Transverse colon (tissue), 4 donors: ENCODE data around the gene ISM2. TPM values are rescaled to one million over a fixed set of nuclear protein-coding genes. Genes with fewer than 3 reads are reported as not detected.
"Not testable (repeated sequence)": the region's sequence is repeated elsewhere in the genome, so short reads cannot be mapped to it uniquely, and the experiment has no call there.

Experiments used
- DNase-seq: peaks from one replicate; pipeline ENCODE4 v3.0.0-alpha.2; 2019
- H3K27ac ChIP-seq, 4 donors: fragments of 200-600 bp; sonication (generic); 2 replicates each; pipeline ENCODE4 v1.5.1; 2016 to 2018; ENCODE audit warnings: inconsistent platforms in 4 of 4
- H3K27me3 ChIP-seq: fragments of 200-600 bp; sonication (generic); 2 replicates; pipeline ENCODE4 v1.5.1; 2017; ENCODE audit warnings: inconsistent platforms
- H3K36me3 ChIP-seq, 4 donors: fragments of 200-600 bp; sonication (generic); 2 replicates each; pipeline ENCODE4 v1.5.1; 2017 to 2019; ENCODE audit warnings: inconsistent platforms in 4 of 4
- H3K4me1 ChIP-seq, 4 donors: fragments of 200-600 bp; sonication (generic); 2 replicates each; pipeline ENCODE4 v1.5.1; 2017 to 2020; ENCODE audit warnings: inconsistent platforms in 4 of 4
- H3K4me3 ChIP-seq, 4 donors: fragments of 200-600 bp; sonication (generic); 1 replicate in 1 of 4; 2 replicates in 3 of 4; pipeline versions ENCODE4 v1.5.1 to v1.6.1; 2017 to 2019; ENCODE audit warnings: inconsistent platforms in 4 of 4
- H3K9me3 ChIP-seq, 2 donors: fragments of 200-600 bp; sonication (generic); 2 replicates each; pipeline ENCODE4 v1.5.1; 2017 to 2019; ENCODE audit warnings: inconsistent platforms in 2 of 2
- CTCF ChIP-seq, 5 experiments: fragments of 200-600 bp in 3 of 5; fragments of 450-650 bp in 2 of 5; sonication (generic) in 3 of 5; IDR thresholded peaks; 1 replicate in 2 of 5; 2 replicates in 3 of 5; pipeline ENCODE4 v1.5.1; 2016 to 2017; ENCODE audit warnings: antibody characterized with exemption in 5 of 5, inconsistent platforms in 3 of 5, mild to moderate bottlenecking in 2 of 5, moderate library complexity in 1 of 5
- EP300 ChIP-seq: sonication (generic); formaldehyde crosslinking; IDR thresholded peaks from one replicate; pipeline ENCODE4 v1.6.1; 2017; ENCODE audit warnings: antibody characterized with exemption, low read depth
- POLR2A ChIP-seq: fragments of 450-650 bp; IDR thresholded peaks from one replicate; pipeline ENCODE4 v1.6.1; 2016; ENCODE audit warnings: antibody characterized with exemption, mild to moderate bottlenecking, moderate library complexity
- POLR2AphosphoS5 ChIP-seq, 3 donors: sonication (generic); formaldehyde crosslinking; IDR thresholded peaks; one replicate each; pipeline ENCODE4 v1.6.1; 2016; ENCODE audit warnings: antibody characterized with exemption in 3 of 3
- WGBS, 2 donors: methylation state at CpG; one replicate each; pipeline ENCODE4 v1.1.5; 2018; ENCODE audit warnings: low coverage in 1 of 2; 5-methylcytosine and 5-hydroxymethylcytosine counted together
- in situ Hi-C, 4 donors: fragments of 200-750 bp; cut with MboI; loops; one replicate each; pipeline versions ENCODE4 v1.15.0 to v1.15.1; 2017; ENCODE audit warnings: low sequenced_read_pairs in 3 of 4, low pct_ligation_motif_present in 1 of 4, low pct_unique_long_range_greater_than_20kb in 1 of 4
- intact Hi-C: fragments of 100-400 bp; cut with DNase I; formaldehyde crosslinking; loops from one replicate; pipeline ENCODE4 v1.15.1; 2023; ENCODE audit warnings: low total_unique reads
- total RNA-seq, 4 donors: library from RNA; depleted of rRNA; stranded (reverse); fragments of >200 nt; gene quantifications; one replicate each; pipeline ENCODE4 v1.1.0, GENCODE V29; 2016

The ISM2 gene
- under 1 TPM in 1 of 4 donors, not detected in 3; 0.27 TPM for total RNA-seq

- WGBS, 2 donors = 0% methylated on average over 69 of the region's 104 CpGs; no CpG with 5 or more reads in 1 of the 2 donors
- Histone ChIP-seq H3K27me3 (peaks cover 39% of the 10 kb centered on the region), H3K9me3 (no peaks in the 10 kb centered on the region), H3K36me3 (no peaks in the 10 kb centered on the region), H3K27ac (no peak within 1 kb of the TSS), H3K4me3 (peak within 1 kb of the TSS; percentile 15 to 69 (median 38)), H3K4me1 (peaks cover 0 to 19% (median 18%) of the 10 kb centered on the region in 4 donors)
- intact Hi-C loops (no loop called here), in situ Hi-C loops (no loop called here)
- DNase-seq = peak; percentile 28
- TF ChIP-seq POLR2A (no peak), EP300 (no peak), POLR2AphosphoS5 (IDR thresholded peaks at IDR 0.05) (no peak), CTCF (IDR thresholded peaks at IDR 0.05) (no peak)
Observed at GRCh38 chr14:77498120-77498979, at the start of gene ISM2. TSS of gene ISM2 (minus strand) at chr14:77498816. CDS start at chr14:77498793, 23 bp downstream.

- intact Hi-C loops = no loop called here
- no peak for DNase-seq
- H3K27ac ChIP-seq = no peak overlapping the region
- TF ChIP-seq EP300 (no peak), CTCF (IDR thresholded peaks at IDR 0.05) (no peak), POLR2A (no peak), POLR2AphosphoS5 (IDR thresholded peaks at IDR 0.05) (no peak)
- no peak overlapping the region for H3K4me3 ChIP-seq
- in situ Hi-C loops = loop anchor here in 1 of 4 donors (10.0 kb wide), 1 partner anchor 83 kb away; no protein-coding TSS in a partner anchor
- H3K9me3 ChIP-seq = no peaks in the 10 kb centered on the region
- peaks cover 0 to 11% (median 7%) of the 10 kb centered on the region in 4 donors for H3K4me1 ChIP-seq
- 83 to 100% methylated on average over 4 to 8 of the region's 8 CpGs for WGBS, 2 donors
- no peaks in the 10 kb centered on the region for H3K27me3 ChIP-seq
- peaks cover 0 to 26% (median 11%) of the 10 kb centered on the region in 4 donors for H3K36me3 ChIP-seq
Observed at GRCh38 chr14:77547512-77548180, 49.0 kb upstream of the ISM2 start.

GRCh38 chr14:77545171-77545570, 46.6 kb upstream of the ISM2 start:
- Histone ChIP-seq H3K4me1 (peaks cover 3 to 17% (median 11%) of the 10 kb centered on the region in 4 donors), H3K36me3 (peaks cover 0 to 22% (median 4%) of the 10 kb centered on the region in 4 donors)
- DNase-seq, H3K27ac ChIP-seq, intact Hi-C loops, H3K27me3 ChIP-seq, H3K9me3 ChIP-seq, H3K4me3 ChIP-seq: not testable (repeated sequence)
- in situ Hi-C loops = loop anchor here in 1 of 4 donors (10.0 kb wide), 1 partner anchor 80 kb away; no protein-coding TSS in a partner anchor
- WGBS, 2 donors = 96 to 97% methylated on average over 10 to 11 of the region's 11 CpGs

GRCh38 chr14:77544571-77544970, 46.0 kb upstream of the ISM2 start:
- intact Hi-C loops (no loop called here), in situ Hi-C loops (loop anchor here in 1 of 4 donors (10.0 kb wide), 1 partner anchor 80 kb away; no protein-coding TSS in a partner anchor)
- Histone ChIP-seq H3K4me1 (peaks cover 3 to 17% (median 11%) of the 10 kb centered on the region in 4 donors), H3K36me3 (peaks cover 0 to 20% (median 4%) of the 10 kb centered on the region in 4 donors), H3K9me3 (no peaks in the 10 kb centered on the region), H3K27ac (no peak overlapping the region), H3K4me3 (no peak overlapping the region), H3K27me3 (no peaks in the 10 kb centered on the region)
- no peak for DNase-seq
- WGBS, 2 donors = 77 to 97% methylated on average over 2 of the region's 2 CpGs
- TF ChIP-seq EP300 (no peak), POLR2A (no peak), CTCF (IDR thresholded peaks at IDR 0.05) (no peak), POLR2AphosphoS5 (IDR thresholded peaks at IDR 0.05) (no peak)
